ENCODE data around the gene PPP1R36.

PPP1R36 gene, protein sequence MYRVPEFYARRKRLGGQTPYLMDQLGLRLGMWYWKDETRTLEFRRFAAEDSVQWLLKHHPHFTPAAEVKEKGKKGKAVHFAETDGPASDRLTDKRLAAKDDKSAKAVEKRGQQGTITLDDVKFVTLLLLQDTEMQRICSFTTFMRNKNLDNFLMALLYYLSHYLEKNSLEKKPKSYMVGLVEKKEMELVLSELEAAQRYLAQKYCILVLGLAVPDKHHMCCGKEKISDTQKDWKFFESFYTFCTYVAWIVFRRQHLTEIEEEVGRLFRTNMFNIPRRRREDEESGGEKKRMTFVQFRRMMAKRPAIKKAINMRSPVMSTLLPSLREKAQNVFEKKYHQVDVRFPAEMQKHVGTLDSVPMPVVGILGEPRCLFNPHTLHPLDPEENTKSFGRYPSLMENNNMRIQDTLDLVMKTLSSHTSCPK

DNA sequence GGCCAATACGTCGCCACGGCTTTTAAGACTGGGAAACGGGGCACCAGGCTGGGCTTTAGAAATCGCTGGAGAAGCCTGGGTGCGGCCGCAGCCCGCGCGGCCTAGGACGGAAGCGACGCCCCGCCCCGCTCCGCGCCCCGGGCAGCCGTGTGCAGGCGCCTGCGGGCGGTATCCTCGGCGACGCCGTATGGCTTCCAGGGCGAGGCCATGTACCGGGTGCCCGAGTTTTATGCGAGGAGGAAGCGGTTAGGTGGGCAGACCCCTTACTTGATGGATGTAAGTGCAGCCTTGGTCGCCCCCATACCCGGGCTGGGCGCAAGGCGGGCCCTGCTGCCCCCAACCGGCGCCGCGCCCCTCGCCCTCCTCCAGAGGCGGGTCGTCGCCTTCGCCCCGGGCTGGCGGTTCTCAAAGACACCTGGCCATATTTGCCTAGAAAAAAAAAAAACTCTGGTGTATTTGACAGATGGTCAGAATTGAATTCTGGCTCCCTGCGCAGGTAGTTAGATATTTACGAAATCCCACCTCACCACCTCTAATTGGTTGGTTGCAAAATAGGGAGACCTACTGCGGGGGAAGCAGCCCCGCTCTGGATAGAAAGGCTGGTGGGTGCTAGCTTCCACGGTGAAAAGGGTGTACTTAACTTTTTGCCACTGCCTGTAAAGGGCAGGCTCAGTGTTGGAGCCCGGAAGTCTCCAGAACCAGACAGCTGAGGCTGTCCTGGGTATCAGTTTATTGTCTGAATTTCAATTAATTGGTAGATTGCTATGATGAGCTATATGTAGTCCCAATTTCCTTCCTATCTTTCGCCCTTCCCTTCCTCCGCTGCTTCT lies at the start of gene PPP1R36:
Gene PPP1R36 (plus strand): TSS at position 171 of the 830 bp plus-strand sequence. CDS start 37 bp downstream, at position 208.
- no peak for TF ChIP-seq CTCF (IDR thresholded peaks at IDR 0.05; ENCODE audit: insufficient read depth, low read depth, low read length, missing control alignments)
- DNase-seq (ENCODE audit: low read depth) = peak; percentile 30

DNA sequence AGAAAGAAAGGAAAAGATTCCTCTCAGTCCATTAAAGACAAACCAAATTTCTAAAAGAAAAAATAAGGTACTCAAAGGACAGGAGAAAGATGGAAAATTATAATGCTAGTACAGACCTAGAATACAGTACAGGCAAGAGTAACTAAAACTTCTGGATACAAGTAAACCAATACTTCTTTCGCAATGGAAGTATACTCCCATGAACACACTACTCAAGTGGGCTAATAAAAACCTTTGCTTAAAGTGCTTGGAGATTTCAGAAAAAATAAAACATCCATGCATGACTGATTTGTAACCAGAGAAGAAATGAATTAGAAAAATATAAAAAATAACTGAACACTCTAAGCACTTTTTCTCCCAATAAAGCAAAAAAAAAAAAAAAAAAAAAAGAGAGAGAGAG lies 49.7 kb upstream of the PPP1R36 start:
- no peak for DNase-seq (ENCODE audit: low read depth)
- TF ChIP-seq CTCF (IDR thresholded peaks at IDR 0.05; ENCODE audit: insufficient read depth, low read depth, low read length, missing control alignments) = no peak
- H3K4me3 ChIP-seq (ENCODE audit: low read length) = no peak overlapping the region

More for the DNA sequence above, at the start of gene PPP1R36:
- H3K4me3 ChIP-seq (ENCODE audit: low read length) = peak within 1 kb of the TSS; percentile 11

GRCh38 chr14:64501411-64502171 lies 48.2 kb upstream of the PPP1R36 start:
- TF ChIP-seq CTCF (IDR thresholded peaks at IDR 0.05; ENCODE audit: insufficient read depth, low read depth, low read length, missing control alignments) = no peak
- no peak overlapping the region for H3K4me3 ChIP-seq (ENCODE audit: low read length)
- DNase-seq (ENCODE audit: low read depth) = peak; percentile 36

GRCh38 chr14:64502456-64502855 lies 47.3 kb upstream of the PPP1R36 start:
- no peak for TF ChIP-seq CTCF (IDR thresholded peaks at IDR 0.05; ENCODE audit: insufficient read depth, low read depth, low read length, missing control alignments)
- peak overlapping the region; percentile 86 for H3K4me3 ChIP-seq (ENCODE audit: low read length)

GRCh38 chr14:64502887-64503433 lies 46.8 kb upstream of the PPP1R36 start:
- peak overlapping the region; percentile 86 for H3K4me3 ChIP-seq (ENCODE audit: low read length)
- TF ChIP-seq CTCF (IDR thresholded peaks at IDR 0.05; ENCODE audit: insufficient read depth, low read depth, low read length, missing control alignments) = no peak
- DNase-seq (ENCODE audit: low read depth) = peak; percentile 85

More at GRCh38 chr14:64502456-64502855, 47.3 kb upstream of the PPP1R36 start:
- DNase-seq (ENCODE audit: low read depth) = no peak

Measured in epithelial cell of esophagus (primary cell).